ENCODE results near the gene RANBP3L. TPM values are rescaled to one million over a fixed set of nuclear protein-coding genes. Genes with fewer than 3 reads are reported as not detected.

The RANBP3L gene
- polyA plus RNA-seq, 1 donor, result 8.0 TPM

DNA sequence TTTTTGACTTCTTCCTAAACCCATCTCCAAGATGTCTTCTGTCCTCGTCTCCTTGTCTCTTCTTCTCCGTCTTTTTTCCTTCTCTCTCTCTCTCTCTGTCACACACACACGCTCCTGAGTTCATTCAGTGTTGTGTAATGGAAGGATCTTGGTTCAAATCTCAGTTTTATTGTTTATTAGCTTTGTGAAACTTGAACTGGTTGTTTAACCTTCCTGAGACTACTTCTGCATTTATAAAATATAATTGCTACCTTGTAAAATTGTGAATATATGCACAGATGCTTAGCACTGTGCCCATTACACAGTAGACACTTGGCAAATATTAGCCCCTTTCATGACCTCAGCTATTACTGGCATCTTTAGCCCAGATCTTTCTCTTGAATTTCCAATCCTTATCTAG, 57.6 kb downstream of the RANBP3L start:
- no peak for DNase-seq

GRCh38 chr5:36243653-36244052, 58.0 kb downstream of the RANBP3L start:
- DNase-seq, result no peak

DNA sequence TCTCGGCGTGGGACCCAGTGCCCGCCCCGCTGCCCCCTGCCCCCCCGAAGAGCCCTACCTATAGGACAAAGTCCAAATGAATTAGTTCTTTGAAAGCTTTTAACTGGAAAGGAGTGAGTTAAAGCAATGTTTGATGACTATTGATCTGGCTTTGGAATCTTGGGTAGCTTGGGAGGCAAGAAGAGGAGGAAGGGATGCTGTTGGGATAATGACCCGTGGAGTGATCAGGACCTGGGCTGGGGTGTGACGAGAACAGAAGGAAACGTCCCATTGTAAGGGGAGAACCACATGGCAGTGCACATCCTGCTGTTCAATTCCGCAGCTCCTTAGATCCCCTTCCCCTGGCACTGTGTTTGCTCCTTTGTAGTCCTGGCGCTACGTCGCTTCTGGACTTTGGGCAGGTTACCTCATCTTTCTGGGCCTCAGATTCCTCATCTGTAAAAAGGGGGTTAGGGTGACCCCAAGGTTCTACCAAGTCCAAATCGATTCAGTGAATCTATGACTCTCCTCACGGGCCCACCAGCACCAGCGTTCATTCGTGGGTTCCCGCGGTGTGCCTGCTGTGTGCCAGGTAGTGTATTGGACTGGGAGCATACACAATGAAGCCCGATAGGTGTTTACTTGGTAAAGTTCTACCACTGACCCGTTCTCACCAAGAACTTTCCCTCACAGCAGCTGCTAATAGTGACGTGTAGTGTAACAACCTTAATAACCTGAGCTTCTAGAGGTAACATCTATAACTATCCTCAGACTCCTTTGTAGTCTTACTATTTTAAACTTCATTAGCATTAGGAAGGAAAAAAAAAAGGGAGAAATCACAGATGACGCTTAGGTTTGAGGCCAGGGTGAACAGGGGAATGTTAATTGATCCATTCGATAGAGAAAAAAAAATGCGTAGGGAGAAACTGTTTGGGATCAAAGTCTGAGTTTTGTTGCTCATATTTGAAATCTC, 58.9 kb downstream of the RANBP3L start:
- no peak for DNase-seq

- DNase-seq, result peak; percentile 98
These were observed 59.8 kb downstream of the RANBP3L start, which contains the start of gene NADK2 for GRCh38 chr5:36241631-36242533. TSS of gene NADK2 (minus strand) at chr5:36241925. CDS start at chr5:36241798, 127 bp downstream.

DNA sequence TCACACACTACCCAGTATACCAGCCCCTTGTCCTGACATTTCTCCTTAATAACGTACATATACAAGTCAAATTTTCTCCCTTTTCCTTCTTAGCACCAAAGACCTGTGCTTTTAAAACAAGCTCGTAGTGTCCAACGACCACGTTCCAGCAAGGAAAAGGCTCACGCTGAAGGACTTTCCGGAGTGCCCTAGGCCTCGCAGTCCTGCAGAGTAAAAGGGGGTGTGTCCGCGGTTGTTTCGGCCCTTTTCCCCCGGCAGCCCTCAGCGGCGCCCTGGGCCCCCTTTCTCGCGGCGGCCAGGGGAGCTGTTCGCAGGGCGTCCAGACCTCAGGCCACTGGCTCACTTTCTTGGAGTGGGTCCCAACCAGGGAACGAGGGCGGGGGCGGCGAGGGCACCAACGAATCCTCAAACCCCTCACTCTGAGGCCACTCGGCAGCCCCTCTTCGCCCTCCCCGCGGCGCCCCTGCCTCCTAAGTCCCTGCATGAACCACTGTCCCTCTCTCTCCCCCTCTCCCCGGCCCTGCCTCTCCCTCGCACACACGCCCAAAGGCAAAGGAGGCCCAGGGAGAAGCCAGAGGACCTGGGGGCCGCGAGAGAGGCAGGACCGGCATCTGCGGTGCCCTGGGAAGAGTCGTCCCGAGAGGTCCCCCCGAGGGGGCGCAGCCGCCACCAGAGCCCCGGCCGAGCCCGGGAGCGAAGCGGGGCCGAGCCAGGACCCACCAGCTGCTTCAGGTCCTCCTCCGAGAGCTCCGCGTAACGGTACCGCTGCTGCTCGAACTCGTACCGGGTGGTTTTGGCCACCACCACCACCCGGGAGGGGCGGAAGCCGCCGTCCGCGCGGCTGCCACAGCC, 60.7 kb downstream of the RANBP3L start:
- DNase-seq, result peak; percentile 60

DNA sequence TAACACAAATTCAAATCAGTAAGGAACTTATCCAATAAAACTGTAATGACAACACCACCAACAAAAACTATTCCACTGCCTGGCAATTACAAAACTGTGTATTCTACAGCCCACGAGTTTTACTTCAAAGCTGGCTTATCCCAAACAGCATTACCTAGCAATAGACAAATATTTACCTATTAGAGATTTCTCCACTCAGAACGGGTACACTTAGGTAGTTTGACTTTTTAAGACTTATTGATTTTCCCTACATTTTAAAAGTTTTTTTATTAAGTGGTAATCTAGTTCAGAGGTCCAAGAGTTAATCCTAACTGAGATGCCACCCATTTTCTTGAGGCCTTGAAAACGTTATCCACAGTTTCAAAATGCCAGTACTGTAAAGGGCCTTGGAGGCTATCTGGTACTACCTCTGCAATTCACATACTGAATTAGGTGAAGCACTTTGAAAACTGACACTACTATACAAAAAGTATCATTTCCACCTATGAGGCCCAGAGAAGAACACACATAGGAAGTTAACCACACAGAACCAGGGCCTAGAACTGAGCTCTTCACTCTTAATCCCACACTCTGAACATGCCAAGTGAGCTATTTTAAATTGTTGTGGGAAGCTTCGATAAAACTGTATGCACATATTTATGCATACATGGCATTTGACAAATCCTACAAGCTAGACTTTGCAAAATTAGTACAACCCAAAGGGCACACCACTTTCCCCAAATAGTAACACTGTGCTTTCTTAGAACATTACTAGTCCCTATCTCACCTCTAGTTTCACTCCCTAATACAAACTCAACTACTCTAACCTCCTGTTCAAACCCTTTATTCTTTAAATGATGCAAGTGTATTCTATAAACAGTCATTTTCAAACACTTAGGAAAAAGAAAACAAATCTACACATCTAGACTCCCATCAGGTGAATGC, 62.1 kb downstream of the RANBP3L start:
- DNase-seq, result no peak

GRCh38 chr5:36238502-36239295, 63.0 kb downstream of the RANBP3L start:
- DNase-seq, result no peak

GRCh38 chr5:36237751-36238150, 64.0 kb downstream of the RANBP3L start:
- DNase-seq, result no peak

DNA sequence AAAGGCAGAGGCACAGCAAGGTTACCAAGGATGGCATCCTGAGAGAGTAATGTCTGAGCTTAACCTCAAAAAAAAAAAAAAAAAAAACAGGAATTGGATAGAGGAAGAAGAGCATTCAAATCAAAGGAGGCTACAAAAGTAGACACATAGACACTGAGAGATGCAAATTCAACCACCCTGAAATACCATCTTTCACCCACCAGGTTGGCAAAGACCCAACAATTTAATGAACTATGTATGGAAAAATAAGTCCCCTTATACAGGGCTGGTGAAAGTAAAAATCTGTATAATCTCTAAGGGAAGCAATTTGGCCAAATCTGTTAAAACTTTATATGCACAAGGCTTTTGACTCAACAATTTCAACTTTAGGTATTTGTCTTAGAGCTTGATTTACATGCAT, 64.9 kb downstream of the RANBP3L start:
- DNase-seq, result no peak

DNA sequence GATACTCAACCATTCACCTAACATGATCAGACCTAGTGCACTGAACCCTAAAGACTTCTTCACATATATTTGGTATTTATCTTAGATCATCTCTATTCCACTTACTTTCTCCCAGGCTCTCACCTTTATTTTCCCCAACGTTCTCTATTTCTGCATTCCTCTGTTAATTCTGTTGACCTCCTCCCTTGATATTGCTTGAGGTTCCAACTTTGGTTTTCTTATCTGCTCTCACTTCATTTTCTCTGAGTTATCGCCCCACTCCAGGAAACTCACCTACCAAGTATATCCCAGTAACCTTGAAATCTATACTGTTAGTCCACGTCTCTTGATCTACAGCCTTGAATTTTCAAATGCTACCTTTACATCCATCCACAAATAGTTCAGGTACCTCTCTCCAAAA, 69.2 kb downstream of the RANBP3L start:
- DNase-seq, result no peak

DNA sequence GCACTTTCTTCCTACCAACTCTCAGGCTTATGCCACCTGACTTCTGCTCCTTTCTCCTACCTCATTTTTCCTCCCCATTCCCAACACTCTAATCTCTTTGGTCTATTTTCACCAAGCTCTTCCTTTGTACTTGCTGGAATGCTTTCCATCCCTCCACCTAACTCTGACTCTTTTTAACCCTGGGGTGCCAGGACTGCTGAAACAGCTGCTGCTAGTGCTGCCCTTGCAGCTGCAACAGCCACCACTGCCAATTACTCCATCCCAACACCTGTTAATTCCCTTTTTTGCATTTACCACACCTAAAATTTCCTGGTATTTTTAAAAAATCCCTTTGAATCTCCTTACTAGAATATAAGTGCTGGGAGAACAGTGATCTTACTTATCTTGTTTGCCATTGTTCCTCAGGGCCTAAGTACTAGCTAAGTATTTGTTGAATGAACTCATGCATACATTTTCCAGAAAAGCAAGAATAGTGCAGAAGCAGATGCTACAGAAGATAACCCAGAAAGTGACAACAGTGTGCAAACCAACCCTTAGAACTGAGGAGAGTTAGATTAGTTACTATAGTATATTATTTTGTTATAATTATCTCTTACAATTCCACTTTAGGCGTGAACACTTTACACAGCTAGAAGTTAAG, 71.4 kb downstream of the RANBP3L start:
- no peak for DNase-seq

GRCh38 chr5:36228505-36228904, 73.2 kb downstream of the RANBP3L start:
- no peak for DNase-seq

DNA sequence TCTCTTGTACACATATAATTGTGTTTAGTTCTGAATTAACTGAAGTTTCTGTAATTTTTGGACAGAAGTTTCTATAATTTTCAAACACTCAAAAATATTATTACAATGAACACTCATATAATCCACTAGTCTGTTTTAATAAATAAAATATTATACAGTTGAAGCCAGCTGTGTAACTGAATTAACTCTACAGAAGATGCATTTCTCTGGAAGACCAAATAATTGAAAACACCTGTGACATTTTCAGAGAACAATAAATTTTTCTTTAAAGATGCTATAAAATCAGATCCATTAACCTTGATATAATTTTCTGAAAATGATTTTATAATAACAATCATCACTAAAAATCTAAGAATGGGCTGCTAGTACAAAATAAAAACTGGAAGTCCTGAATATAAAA, 74.7 kb downstream of the RANBP3L start:
- no peak for DNase-seq

GRCh38 chr5:36222620-36223019, 79.1 kb downstream of the RANBP3L start:
- no peak for DNase-seq

GRCh38 chr5:36217988-36218387, 83.7 kb downstream of the RANBP3L start:
- DNase-seq, result no peak

DNA sequence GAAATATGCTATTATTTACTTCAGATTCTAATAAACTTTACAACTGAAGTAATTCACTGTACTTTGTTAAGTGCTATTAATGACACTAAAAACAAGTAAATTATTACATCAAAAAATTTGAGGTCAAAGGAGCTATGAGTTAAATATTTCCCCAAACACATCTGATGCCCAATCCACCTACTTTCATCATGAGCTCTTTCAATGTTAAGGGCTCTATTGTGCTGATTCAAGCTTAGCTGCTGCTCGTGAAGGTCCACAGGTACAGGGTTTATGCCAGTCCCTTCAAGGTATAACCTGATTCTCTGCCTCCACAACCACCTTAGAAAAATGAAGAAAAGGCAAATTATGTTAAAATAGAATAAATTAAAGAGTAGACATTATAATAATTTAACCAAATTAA, 84.1 kb downstream of the RANBP3L start:
- DNase-seq, result no peak

GRCh38 chr5:36215910-36216309, 85.8 kb downstream of the RANBP3L start:
- no peak for DNase-seq

DNA sequence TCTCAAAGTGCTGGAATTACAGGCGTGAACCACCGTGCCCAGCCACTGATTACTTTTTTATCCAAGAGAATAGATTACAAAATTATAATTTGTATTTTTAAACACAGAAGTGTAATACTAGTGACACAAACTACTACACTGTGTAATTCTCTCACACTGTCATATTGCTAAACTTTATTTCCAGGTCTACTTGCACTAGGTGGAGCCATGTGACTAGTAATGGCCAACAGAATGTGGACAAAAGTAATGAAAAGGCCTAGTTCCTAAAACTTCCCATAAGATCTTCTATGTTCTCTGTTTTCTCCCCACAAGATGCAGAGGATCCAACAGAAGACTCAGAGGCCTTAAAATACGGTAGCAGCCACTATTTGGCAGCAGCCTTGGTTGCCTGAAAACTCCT, 87.3 kb downstream of the RANBP3L start:
- peak; percentile 3 for DNase-seq

- DNase-seq, result no peak
These were observed 92.0 kb downstream of the RANBP3L start for GRCh38 chr5:36209664-36210063.
